Measurements from ENCODE around the gene CDCP2.
A peak's percentile ranks its signal among the peaks of the same experiment; 100 is the strongest.
"Not testable (repeated sequence)": the region's sequence is repeated elsewhere in the genome, so short reads cannot be mapped to it uniquely, and the experiment has no call there.

The CDCP2 gene

GRCh38 chr1:54173681-54174080 lies 20.9 kb upstream of the CDCP2 start:
- ATAC-seq: no peak
- Mint-ChIP-seq H3K27ac (no peak overlapping the region), H3K4me3 (no peak overlapping the region), H3K4me1 (no peaks in the 10 kb centered on the region), H3K27me3 (no peaks in the 10 kb centered on the region), H3K9me3 (no peaks in the 10 kb centered on the region), H3K36me3 (peaks cover 17% of the 10 kb centered on the region)

- H3K36me3 Mint-ChIP-seq: peaks cover 12% of the 10 kb centered on the region
- no peaks in the 10 kb centered on the region for H3K9me3 Mint-ChIP-seq
- H3K4me3 Mint-ChIP-seq: no peak overlapping the region
- no peak overlapping the region for H3K27ac Mint-ChIP-seq
- ATAC-seq: no peak
- no peaks in the 10 kb centered on the region for H3K27me3 Mint-ChIP-seq
- no peaks in the 10 kb centered on the region for H3K4me1 Mint-ChIP-seq
These were observed 20.1 kb upstream of the CDCP2 start for GRCh38 chr1:54172614-54173599.

GRCh38 chr1:54171606-54172005 lies 18.8 kb upstream of the CDCP2 start:
- Mint-ChIP-seq H3K27ac (no peak overlapping the region), H3K4me3 (no peak overlapping the region), H3K4me1 (no peaks in the 10 kb centered on the region), H3K27me3 (no peaks in the 10 kb centered on the region), H3K9me3 (no peaks in the 10 kb centered on the region), H3K36me3 (peaks cover 11% of the 10 kb centered on the region)
- ATAC-seq: no peak

GRCh38 chr1:54171016-54171415 lies 18.2 kb upstream of the CDCP2 start:
- H3K36me3 Mint-ChIP-seq: peaks cover 11% of the 10 kb centered on the region
- H3K27ac Mint-ChIP-seq: no peak overlapping the region
- no peak for ATAC-seq
- no peak overlapping the region for H3K4me3 Mint-ChIP-seq
- H3K4me1 Mint-ChIP-seq: no peaks in the 10 kb centered on the region
- no peaks in the 10 kb centered on the region for H3K9me3 Mint-ChIP-seq
- H3K27me3 Mint-ChIP-seq: no peaks in the 10 kb centered on the region

- H3K27me3 Mint-ChIP-seq: no peaks in the 10 kb centered on the region
- ATAC-seq: no peak
These were observed 16.3 kb upstream of the CDCP2 start for GRCh38 chr1:54169068-54169467.

GRCh38 chr1:54168206-54168965 lies 15.6 kb upstream of the CDCP2 start:
- Mint-ChIP-seq H3K4me1 (no peaks in the 10 kb centered on the region), H3K36me3 (peaks cover 11% of the 10 kb centered on the region), H3K27me3 (no peaks in the 10 kb centered on the region), H3K4me3 (no peak overlapping the region), H3K27ac (no peak overlapping the region), H3K9me3 (no peaks in the 10 kb centered on the region)
- no peak for ATAC-seq

More at GRCh38 chr1:54169068-54169467, 16.3 kb upstream of the CDCP2 start:
- Mint-ChIP-seq H3K36me3 (peaks cover 11% of the 10 kb centered on the region), H3K4me3 (no peak overlapping the region), H3K27ac (no peak overlapping the region), H3K9me3 (no peaks in the 10 kb centered on the region), H3K4me1 (no peaks in the 10 kb centered on the region)

- no peak overlapping the region for H3K27ac Mint-ChIP-seq
- no peak for ATAC-seq
- H3K4me3 Mint-ChIP-seq: no peak overlapping the region
- H3K9me3 Mint-ChIP-seq: no peaks in the 10 kb centered on the region
- no peaks in the 10 kb centered on the region for H3K4me1 Mint-ChIP-seq
- no peaks in the 10 kb centered on the region for H3K27me3 Mint-ChIP-seq
- peaks cover 8% of the 10 kb centered on the region for H3K36me3 Mint-ChIP-seq
These were observed 14.8 kb upstream of the CDCP2 start for GRCh38 chr1:54167422-54168139.

- H3K9me3 Mint-ChIP-seq, H3K27me3 Mint-ChIP-seq: not testable (repeated sequence)
These were observed 13.6 kb upstream of the CDCP2 start for GRCh38 chr1:54166357-54166756.

GRCh38 chr1:54165146-54165545 lies 12.3 kb upstream of the CDCP2 start:
- Mint-ChIP-seq H3K4me3 (no peak overlapping the region), H3K4me1 (no peaks in the 10 kb centered on the region), H3K9me3 (no peaks in the 10 kb centered on the region), H3K27me3 (no peaks in the 10 kb centered on the region), H3K36me3 (no peaks in the 10 kb centered on the region), H3K27ac (no peak overlapping the region)
- no peak for ATAC-seq

More at GRCh38 chr1:54166357-54166756, 13.6 kb upstream of the CDCP2 start:
- ATAC-seq, H3K27ac Mint-ChIP-seq, H3K36me3 Mint-ChIP-seq, H3K4me1 Mint-ChIP-seq, H3K4me3 Mint-ChIP-seq: not testable (repeated sequence)

GRCh38 chr1:54163573-54163972 lies 10.8 kb upstream of the CDCP2 start:
- ATAC-seq: no peak
- H3K9me3 Mint-ChIP-seq: no peaks in the 10 kb centered on the region
- H3K27ac Mint-ChIP-seq: no peak overlapping the region
- H3K4me1 Mint-ChIP-seq: no peaks in the 10 kb centered on the region
- H3K27me3 Mint-ChIP-seq: no peaks in the 10 kb centered on the region
- H3K36me3 Mint-ChIP-seq: no peaks in the 10 kb centered on the region
- no peak overlapping the region for H3K4me3 Mint-ChIP-seq

GRCh38 chr1:54163051-54163450 lies 10.3 kb upstream of the CDCP2 start:
- no peak for ATAC-seq
- H3K4me3 Mint-ChIP-seq: no peak overlapping the region
- no peaks in the 10 kb centered on the region for H3K36me3 Mint-ChIP-seq
- no peak overlapping the region for H3K27ac Mint-ChIP-seq
- H3K9me3 Mint-ChIP-seq: no peaks in the 10 kb centered on the region
- H3K27me3 Mint-ChIP-seq: no peaks in the 10 kb centered on the region
- no peaks in the 10 kb centered on the region for H3K4me1 Mint-ChIP-seq

GRCh38 chr1:54161495-54162168 lies 8.8 kb upstream of the CDCP2 start:
- Mint-ChIP-seq H3K27ac (no peak overlapping the region), H3K9me3 (no peaks in the 10 kb centered on the region), H3K4me1 (no peaks in the 10 kb centered on the region), H3K27me3 (no peaks in the 10 kb centered on the region), H3K36me3 (no peaks in the 10 kb centered on the region), H3K4me3 (no peak overlapping the region)
- no peak for ATAC-seq

GRCh38 chr1:54160351-54160750 lies 7.6 kb upstream of the CDCP2 start:
- H3K27ac Mint-ChIP-seq: no peak overlapping the region
- no peak for ATAC-seq
- H3K4me3 Mint-ChIP-seq: no peak overlapping the region
- H3K36me3 Mint-ChIP-seq: no peaks in the 10 kb centered on the region
- no peaks in the 10 kb centered on the region for H3K9me3 Mint-ChIP-seq
- H3K4me1 Mint-ChIP-seq: no peaks in the 10 kb centered on the region
- H3K27me3 Mint-ChIP-seq: no peaks in the 10 kb centered on the region

- no peaks in the 10 kb centered on the region for H3K27me3 Mint-ChIP-seq
- H3K36me3 Mint-ChIP-seq: no peaks in the 10 kb centered on the region
- H3K9me3 Mint-ChIP-seq: no peaks in the 10 kb centered on the region
- no peak overlapping the region for H3K4me3 Mint-ChIP-seq
- no peaks in the 10 kb centered on the region for H3K4me1 Mint-ChIP-seq
- ATAC-seq: peak; percentile 18
- no peak overlapping the region for H3K27ac Mint-ChIP-seq
These were observed 7.0 kb upstream of the CDCP2 start for GRCh38 chr1:54159733-54160316.
